ENCODE results near the gene ZNF124.

- TF ChIP-seq TAF1 (IDR thresholded peaks at IDR 0.05; ENCODE audit: low read depth) (no peak), CEBPB (IDR thresholded peaks at IDR 0.05) (no peak), YY1 (IDR thresholded peaks at IDR 0.05; ENCODE audit: low read depth) (no peak), RAD21 (IDR thresholded peaks at IDR 0.05; ENCODE audit: low read depth) (no peak), MAX (IDR thresholded peaks at IDR 0.05) (no peak)
Measured at GRCh38 chr1:247175458-247175857, 3.6 kb upstream of the ZNF124 start.

Data from Ishikawa (cell line).